GM21360 (cell line): ENCODE measurements around the gene PEAR1.

Experiments
- ATAC-seq: cut with Tn5 transposase; IDR thresholded peaks from one replicate; pipeline ENCODE4 v1.9.1; 2021; ENCODE audit warnings: mild to moderate bottlenecking, moderate library complexity; ENCODE audit not compliant: unreplicated experiment

PEAR1 gene

GRCh38 chr1:156882543-156882942, 11.0 kb upstream of the PEAR1 start:
- no peak for ATAC-seq

- no peak for ATAC-seq
Observed at GRCh38 chr1:156883919-156884318, 9.6 kb upstream of the PEAR1 start.

- ATAC-seq = no peak
Observed at GRCh38 chr1:156884560-156885184, 8.8 kb upstream of the PEAR1 start.

DNA sequence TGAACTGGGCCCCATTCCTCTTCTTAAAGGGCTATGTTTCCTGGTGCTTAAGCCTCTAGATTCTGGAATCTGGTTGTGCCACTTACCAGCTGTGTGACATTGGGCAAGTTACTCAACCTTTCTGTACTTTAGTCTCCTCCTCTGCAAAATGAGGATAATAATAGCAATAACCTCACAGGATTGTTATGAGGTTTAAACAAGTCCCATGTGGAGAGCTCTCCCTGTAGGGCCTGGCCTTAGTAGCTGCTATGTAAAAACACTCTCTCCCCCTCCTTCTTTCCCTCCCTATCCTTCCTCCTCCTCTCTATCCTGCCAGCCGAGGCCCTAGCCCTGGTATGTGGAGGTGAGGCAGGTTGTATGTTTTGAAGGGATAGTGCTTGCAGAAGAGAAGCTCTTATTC, 8.2 kb upstream of the PEAR1 start:
- ATAC-seq = no peak

GRCh38 chr1:156885880-156886355, 7.6 kb upstream of the PEAR1 start:
- no peak for ATAC-seq

GRCh38 chr1:156886583-156887281, 6.8 kb upstream of the PEAR1 start:
- ATAC-seq = no peak

GRCh38 chr1:156887317-156887716, 6.2 kb upstream of the PEAR1 start:
- ATAC-seq = no peak

- no peak for ATAC-seq
Observed at GRCh38 chr1:156887734-156888133, 5.8 kb upstream of the PEAR1 start.

DNA sequence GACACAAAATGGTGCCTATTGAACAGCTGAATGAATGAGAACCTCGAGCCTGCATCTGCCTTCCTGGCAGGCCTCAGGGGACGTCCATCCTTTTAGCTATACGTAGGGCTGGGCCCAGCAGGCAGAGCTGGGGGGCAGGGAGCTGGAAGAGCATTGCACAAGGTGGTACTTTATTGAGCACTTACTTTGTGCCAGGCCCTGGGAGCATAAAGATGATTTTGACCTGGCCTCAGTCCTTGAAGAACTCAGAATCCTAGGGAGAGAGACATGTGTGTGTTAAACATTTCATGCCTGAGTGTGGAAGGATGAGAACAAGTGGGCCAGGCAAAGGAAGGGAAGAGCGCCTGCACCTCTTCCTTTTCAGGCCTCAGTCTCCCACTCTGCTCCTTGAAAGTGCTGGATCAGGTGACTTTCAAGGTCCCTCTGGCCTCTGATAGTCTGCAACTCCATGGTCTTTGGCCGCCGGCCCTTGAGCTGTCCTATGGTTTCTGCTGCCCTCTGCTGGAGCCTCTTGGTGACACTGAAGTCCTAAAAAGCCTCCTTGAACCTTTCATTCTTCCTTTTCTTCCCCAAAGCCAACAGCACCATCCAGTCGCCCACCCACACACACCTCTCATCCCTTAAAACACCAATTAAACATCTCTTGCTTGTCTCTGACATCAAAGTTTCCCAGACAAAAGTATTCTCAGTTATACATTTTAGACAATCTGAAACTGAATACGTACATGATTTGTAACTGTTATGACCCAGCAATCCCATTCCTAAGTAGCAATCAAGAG, 3.5 kb upstream of the PEAR1 start:
- ATAC-seq = no peak

- no peak for ATAC-seq
Observed at GRCh38 chr1:156892190-156893047, 1.1 kb upstream of the PEAR1 start.

DNA sequence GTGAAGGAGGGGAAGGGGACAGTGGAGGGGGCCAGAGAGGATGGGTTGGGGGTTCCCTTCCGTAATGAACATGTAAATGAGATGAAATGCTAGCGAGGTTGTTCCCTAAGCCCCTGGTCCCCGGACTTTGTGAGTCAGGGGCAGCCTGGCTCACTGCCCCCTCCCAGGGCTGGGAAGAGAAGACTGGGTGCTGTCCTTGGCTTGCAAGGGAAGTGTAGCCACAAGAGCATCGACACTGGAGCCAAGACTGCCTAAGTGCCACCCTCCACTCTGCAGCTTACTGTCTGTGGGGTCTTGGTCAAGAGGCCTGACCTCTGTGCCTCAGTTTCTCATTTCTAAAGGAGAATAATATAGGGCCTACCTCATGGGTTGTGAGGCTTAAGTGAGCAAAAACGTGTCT, 483 bp downstream of the PEAR1 start:
- no peak for ATAC-seq

DNA sequence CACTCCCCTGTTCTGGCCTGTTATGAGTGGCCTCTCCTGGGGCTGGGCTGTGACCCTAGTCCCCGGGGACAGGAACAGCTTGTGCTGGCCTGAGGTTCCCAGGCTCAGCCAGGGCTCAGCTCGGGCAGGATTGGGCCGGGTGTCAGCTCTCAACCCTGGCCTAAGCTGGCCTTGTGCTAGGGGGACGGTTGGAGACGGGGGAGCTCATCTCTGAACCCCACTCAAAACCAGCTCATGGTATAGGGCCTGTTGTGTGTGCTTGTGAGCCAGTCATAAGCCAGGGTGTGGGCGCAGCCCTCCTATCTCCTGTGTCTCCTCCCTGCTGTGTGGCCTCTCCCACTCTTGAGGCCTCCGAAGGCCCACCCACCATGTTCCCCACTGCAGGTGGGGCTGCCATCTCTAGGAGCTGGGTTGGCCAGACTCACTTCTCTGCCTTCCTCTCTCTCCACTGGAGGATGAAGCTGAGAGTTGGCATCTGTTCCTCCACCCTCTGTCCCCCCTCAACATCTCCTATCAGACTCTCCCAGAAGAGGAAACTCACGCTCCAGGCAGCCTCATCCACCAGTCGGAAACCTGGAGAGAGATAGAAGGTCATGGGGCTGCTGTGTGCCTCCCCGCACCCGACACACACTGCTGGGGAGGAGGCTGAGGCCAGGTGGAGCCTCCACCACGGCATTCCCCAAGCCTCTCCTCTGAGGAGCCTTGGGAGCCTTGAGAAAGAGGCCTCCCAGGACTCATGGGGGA, 1.4 kb downstream of the PEAR1 start:
- no peak for ATAC-seq

- ATAC-seq = no peak
Observed at GRCh38 chr1:156895455-156895812, 1.9 kb downstream of the PEAR1 start.

DNA sequence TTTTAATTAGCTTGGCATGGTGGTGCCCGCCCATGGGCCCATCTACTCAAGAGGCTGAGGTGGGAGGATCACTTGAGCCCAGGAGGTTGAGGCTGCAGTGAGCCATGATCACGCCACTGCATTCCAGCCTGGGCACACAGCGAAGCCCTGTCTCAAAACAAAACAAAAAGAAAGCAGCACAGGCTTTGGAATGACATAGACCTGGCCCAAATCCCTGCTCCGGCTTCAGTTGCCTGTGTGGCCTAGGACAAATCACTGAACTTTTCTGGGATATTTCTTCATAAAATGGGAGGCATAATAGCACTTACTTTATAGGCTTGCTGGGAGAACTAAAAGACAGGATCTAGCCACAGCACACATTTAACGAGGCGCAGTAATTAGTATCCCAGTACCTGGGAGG, 2.4 kb downstream of the PEAR1 start:
- ATAC-seq = no peak

DNA sequence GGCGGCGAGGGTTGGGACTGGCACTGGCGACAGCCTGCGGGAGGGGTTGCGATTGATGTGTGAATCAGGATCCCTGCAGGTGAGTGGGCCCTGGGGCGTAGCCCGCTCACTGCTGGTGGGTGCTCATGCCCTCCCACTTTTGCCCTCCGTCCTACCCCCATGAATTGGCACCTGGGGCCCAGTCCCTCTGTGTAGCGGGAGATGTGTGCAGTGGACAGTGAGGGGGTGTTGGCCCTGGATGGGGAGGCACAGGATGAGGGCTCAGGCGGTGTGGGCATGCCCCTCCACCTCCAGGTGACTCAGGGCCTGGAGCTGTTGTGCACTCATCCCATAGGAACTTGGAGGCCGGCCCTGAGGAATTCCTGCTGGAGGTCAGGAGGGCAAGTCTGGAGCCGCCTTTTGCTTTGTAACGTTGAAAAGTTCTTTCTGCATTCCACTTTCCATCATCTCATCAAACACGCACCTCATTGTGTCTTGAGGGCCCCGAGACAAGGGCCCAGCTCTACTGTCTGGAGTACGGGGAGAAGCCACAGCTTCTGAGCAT, 3.0 kb downstream of the PEAR1 start:
- ATAC-seq = no peak

DNA sequence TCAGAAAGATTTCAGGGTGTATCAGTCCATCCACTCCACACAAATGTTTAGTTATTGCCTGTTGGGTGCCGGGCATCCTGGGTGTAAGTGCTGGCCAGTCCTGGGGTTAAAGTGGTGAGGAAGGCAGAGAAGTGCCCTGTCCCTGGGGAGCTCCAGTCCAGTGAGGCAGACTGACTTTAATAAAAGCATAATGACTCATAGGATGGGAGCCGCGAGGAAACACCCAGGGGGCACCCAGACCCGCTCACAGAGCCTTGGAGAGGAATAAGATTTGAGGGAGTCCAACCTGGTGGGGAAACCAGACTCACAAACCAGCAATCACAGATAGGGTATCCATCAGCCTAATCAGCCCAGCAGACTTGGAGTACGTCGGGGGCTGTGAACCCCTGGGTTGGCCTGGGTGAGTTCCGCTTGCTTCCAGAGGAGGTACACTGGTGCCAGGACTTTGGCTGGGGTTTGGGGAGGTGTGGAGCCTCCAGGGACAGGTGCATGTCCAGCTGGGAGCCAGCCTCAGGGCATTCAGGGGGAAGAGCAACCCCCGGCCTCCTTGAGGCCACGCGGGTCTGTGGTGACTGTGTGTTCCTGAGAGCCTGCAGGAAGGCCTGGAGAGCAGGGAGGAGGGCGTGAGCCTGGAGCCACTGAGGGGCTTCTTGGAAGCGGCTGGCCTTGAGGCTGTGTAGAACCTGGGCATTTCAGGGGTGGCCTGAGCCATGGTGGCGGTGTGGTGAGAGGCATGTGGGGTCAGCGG, 3.7 kb downstream of the PEAR1 start:
- no peak for ATAC-seq

- no peak for ATAC-seq
Observed at GRCh38 chr1:156898161-156898566, 4.6 kb downstream of the PEAR1 start.

DNA sequence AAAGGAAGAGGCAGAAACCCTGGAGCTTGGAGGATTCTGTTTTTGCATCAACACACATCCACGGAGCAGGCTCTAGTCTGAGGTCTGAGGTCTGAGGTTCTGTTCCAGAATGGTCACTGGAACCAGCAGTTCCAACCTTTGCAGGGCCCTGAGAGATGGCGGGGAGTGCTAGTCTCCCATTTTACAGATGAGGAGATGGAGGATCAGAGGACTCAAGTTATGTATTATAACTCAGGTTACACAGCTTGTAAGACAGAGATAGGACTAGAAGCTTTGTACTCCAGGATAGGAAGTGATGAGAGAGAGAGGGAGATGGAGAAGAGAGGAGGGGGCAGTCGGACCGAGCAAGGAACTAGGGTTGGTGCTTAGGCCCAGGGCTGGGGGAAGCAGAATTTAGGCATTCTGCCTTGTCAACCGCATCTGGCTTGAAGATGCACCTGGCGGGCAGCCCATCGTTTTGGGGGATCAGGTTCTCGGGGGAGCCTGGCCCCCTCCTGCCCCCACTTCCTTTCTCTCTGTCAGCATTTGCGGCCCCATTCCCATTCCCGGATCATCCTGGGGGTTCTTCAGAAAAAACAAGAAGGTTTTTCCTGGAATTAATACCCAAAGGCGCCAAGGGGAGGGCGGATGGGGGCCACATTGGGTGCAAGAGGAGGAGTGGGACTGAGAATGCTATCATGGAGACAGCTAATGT, 5.6 kb downstream of the PEAR1 start:
- ATAC-seq = no peak
